Activated T-helper 17 cell treated with anti-CD3 and anti-CD28 coated beads, Interleukin-2, amount 50 U/mL, for 72 hours (primary cell): ENCODE measurements around the gene TMEM185A. TPM values are rescaled to one million over a fixed set of nuclear protein-coding genes. Genes with fewer than 3 reads are reported as not detected.
"Not testable (repeated sequence)": the region's sequence is repeated elsewhere in the genome, so short reads cannot be mapped to it uniquely, and the experiment has no call there.

Experiments
- ATAC-seq: fragments of 150-1000 bp; cut with Tn5 transposase; replicated peaks from 2 replicates; pipeline ENCODE4 v1.10.0; 2021; ENCODE audit warnings: mild to moderate bottlenecking, moderate library complexity
- H3K27ac Mint-ChIP-seq: one replicate; pipeline ENCODE4 v1.8.0; 2022; ENCODE audit warnings: mixed read lengths
- H3K27me3 Mint-ChIP-seq: one replicate; pipeline ENCODE4 v1.8.0; 2022; ENCODE audit warnings: mixed read lengths
- H3K36me3 Mint-ChIP-seq: one replicate; pipeline ENCODE4 v1.8.0; 2022; ENCODE audit warnings: low read depth, mild to moderate bottlenecking, mixed read lengths
- H3K4me1 Mint-ChIP-seq: one replicate; pipeline ENCODE4 v1.8.0; 2022; ENCODE audit warnings: mixed read lengths
- H3K4me3 Mint-ChIP-seq: one replicate; pipeline ENCODE4 v1.8.0; 2022; ENCODE audit warnings: mild to moderate bottlenecking, mixed read lengths
- H3K9me3 Mint-ChIP-seq: one replicate; pipeline ENCODE4 v1.8.0; 2022; ENCODE audit warnings: mixed read lengths
- total RNA-seq, 2 donors: library from RNA; stranded (reverse); gene quantifications; one replicate each; pipeline ENCODE4 v1.2.3, GENCODE V29; 2022

TMEM185A gene
- total RNA-seq, 2 donors from 2014 or later: 15.1 to 18.3 TPM

GRCh38 chrX:149595943-149596342 lies 35.6 kb downstream of the TMEM185A start:
- H3K36me3 Mint-ChIP-seq, H3K4me3 Mint-ChIP-seq, H3K4me1 Mint-ChIP-seq, H3K9me3 Mint-ChIP-seq, ATAC-seq, H3K27ac Mint-ChIP-seq, H3K27me3 Mint-ChIP-seq: not testable (repeated sequence)

- H3K27ac Mint-ChIP-seq, H3K4me3 Mint-ChIP-seq, H3K4me1 Mint-ChIP-seq, ATAC-seq, H3K36me3 Mint-ChIP-seq, H3K27me3 Mint-ChIP-seq, H3K9me3 Mint-ChIP-seq: not testable (repeated sequence)
Measured at GRCh38 chrX:149595214-149595613, 36.4 kb downstream of the TMEM185A start, which contains the start of gene HSFX2. Gene HSFX2, minus strand, starts transcription at chrX:149595314. Its CDS starts 614 bp downstream, at chrX:149594700.

- H3K4me3 Mint-ChIP-seq, H3K27me3 Mint-ChIP-seq, H3K4me1 Mint-ChIP-seq, H3K36me3 Mint-ChIP-seq, H3K27ac Mint-ChIP-seq, H3K9me3 Mint-ChIP-seq, ATAC-seq: not testable (repeated sequence)
Measured at GRCh38 chrX:149590993-149591392, 40.6 kb downstream of the TMEM185A start.

- H3K36me3 Mint-ChIP-seq, H3K4me1 Mint-ChIP-seq, H3K9me3 Mint-ChIP-seq, H3K4me3 Mint-ChIP-seq, H3K27me3 Mint-ChIP-seq, H3K27ac Mint-ChIP-seq, ATAC-seq: not testable (repeated sequence)
Measured at GRCh38 chrX:149587359-149587758, 44.2 kb downstream of the TMEM185A start, which contains the start of gene MAGEA9B. Gene MAGEA9B, minus strand, starts transcription at chrX:149587459. Its CDS starts 4,280 bp downstream, at chrX:149583179.

- not testable (repeated sequence) for H3K36me3 Mint-ChIP-seq, H3K27ac Mint-ChIP-seq, H3K27me3 Mint-ChIP-seq, H3K4me1 Mint-ChIP-seq, H3K4me3 Mint-ChIP-seq, H3K9me3 Mint-ChIP-seq, ATAC-seq
Measured at GRCh38 chrX:149585631-149586030, 46.0 kb downstream of the TMEM185A start.

GRCh38 chrX:149573456-149573855 lies 58.1 kb downstream of the TMEM185A start:
- ATAC-seq: peak; percentile 94
- H3K9me3 Mint-ChIP-seq: not testable (repeated sequence)

GRCh38 chrX:149572743-149573142 lies 58.8 kb downstream of the TMEM185A start:
- no peaks in the 10 kb centered on the region for H3K36me3 Mint-ChIP-seq
- no peaks in the 10 kb centered on the region for H3K4me1 Mint-ChIP-seq
- peak overlapping the region; percentile 63 for H3K27ac Mint-ChIP-seq
- H3K9me3 Mint-ChIP-seq: no peaks in the 10 kb centered on the region
- peak overlapping the region; percentile 36 for H3K4me3 Mint-ChIP-seq
- H3K27me3 Mint-ChIP-seq: no peaks in the 10 kb centered on the region
- no peak for ATAC-seq

More at GRCh38 chrX:149573456-149573855, 58.1 kb downstream of the TMEM185A start:
- not testable (repeated sequence) for H3K27ac Mint-ChIP-seq, H3K4me1 Mint-ChIP-seq, H3K27me3 Mint-ChIP-seq, H3K36me3 Mint-ChIP-seq
- peak overlapping the region; percentile 36 for H3K4me3 Mint-ChIP-seq

- Mint-ChIP-seq H3K4me3 (no peak overlapping the region), H3K36me3 (no peaks in the 10 kb centered on the region), H3K27me3 (no peaks in the 10 kb centered on the region), H3K4me1 (no peaks in the 10 kb centered on the region), H3K27ac (no peak overlapping the region), H3K9me3 (no peaks in the 10 kb centered on the region)
- ATAC-seq: no peak
Measured at GRCh38 chrX:149571770-149572169, 59.8 kb downstream of the TMEM185A start.

- Mint-ChIP-seq H3K4me1 (no peaks in the 10 kb centered on the region), H3K27me3 (no peaks in the 10 kb centered on the region), H3K9me3 (no peaks in the 10 kb centered on the region), H3K36me3 (no peaks in the 10 kb centered on the region), H3K27ac (no peak overlapping the region), H3K4me3 (no peak overlapping the region)
- no peak for ATAC-seq
Measured at GRCh38 chrX:149570668-149571067, 60.9 kb downstream of the TMEM185A start.

- Mint-ChIP-seq H3K27ac (no peak overlapping the region), H3K9me3 (no peaks in the 10 kb centered on the region), H3K4me1 (no peaks in the 10 kb centered on the region), H3K4me3 (no peak overlapping the region), H3K36me3 (no peaks in the 10 kb centered on the region), H3K27me3 (no peaks in the 10 kb centered on the region)
- ATAC-seq: peak; percentile 37
Measured at GRCh38 chrX:149569770-149570169, 61.8 kb downstream of the TMEM185A start.

- Mint-ChIP-seq H3K4me1 (no peaks in the 10 kb centered on the region), H3K27me3 (no peaks in the 10 kb centered on the region), H3K4me3 (no peak overlapping the region), H3K36me3 (no peaks in the 10 kb centered on the region), H3K27ac (no peak overlapping the region), H3K9me3 (no peaks in the 10 kb centered on the region)
- ATAC-seq: no peak
Measured at GRCh38 chrX:149568701-149569296, 62.8 kb downstream of the TMEM185A start.

- H3K36me3 Mint-ChIP-seq: no peaks in the 10 kb centered on the region
- no peaks in the 10 kb centered on the region for H3K27me3 Mint-ChIP-seq
Measured at GRCh38 chrX:149567621-149568417, 63.8 kb downstream of the TMEM185A start.

GRCh38 chrX:149563359-149563758 lies 68.2 kb downstream of the TMEM185A start:
- H3K9me3 Mint-ChIP-seq: no peaks in the 10 kb centered on the region
- ATAC-seq: no peak
- no peaks in the 10 kb centered on the region for H3K36me3 Mint-ChIP-seq
- H3K4me1 Mint-ChIP-seq: no peaks in the 10 kb centered on the region
- H3K4me3 Mint-ChIP-seq: no peak overlapping the region
- no peak overlapping the region for H3K27ac Mint-ChIP-seq
- H3K27me3 Mint-ChIP-seq: no peaks in the 10 kb centered on the region

More at GRCh38 chrX:149567621-149568417, 63.8 kb downstream of the TMEM185A start:
- H3K27ac Mint-ChIP-seq: no peak overlapping the region
- H3K9me3 Mint-ChIP-seq: no peaks in the 10 kb centered on the region
- H3K4me3 Mint-ChIP-seq: no peak overlapping the region
- no peaks in the 10 kb centered on the region for H3K4me1 Mint-ChIP-seq
- no peak for ATAC-seq

GRCh38 chrX:149555251-149555650 lies 76.3 kb downstream of the TMEM185A start:
- not testable (repeated sequence) for H3K36me3 Mint-ChIP-seq, ATAC-seq, H3K4me3 Mint-ChIP-seq, H3K9me3 Mint-ChIP-seq, H3K4me1 Mint-ChIP-seq, H3K27me3 Mint-ChIP-seq, H3K27ac Mint-ChIP-seq

GRCh38 chrX:149551939-149552248 lies 79.7 kb downstream of the TMEM185A start:
- not testable (repeated sequence) for H3K4me1 Mint-ChIP-seq, H3K27me3 Mint-ChIP-seq, H3K9me3 Mint-ChIP-seq, H3K36me3 Mint-ChIP-seq, H3K27ac Mint-ChIP-seq, H3K4me3 Mint-ChIP-seq
- peak; percentile 40 for ATAC-seq
